HepG2 (cell line): ENCODE data around the gene KATNB1. TPM values are rescaled to one million over a fixed set of nuclear protein-coding genes. Genes with fewer than 3 reads are reported as not detected.

Source experiments
- ARHGAP35 ChIP-seq: sonication (generic); formaldehyde crosslinking; IDR thresholded peaks from 2 replicates; pipeline ENCODE4 v1.9.0; 2022; ENCODE audit warnings: mild to moderate bottlenecking, inconsistent platforms, moderate library complexity, missing genetic modification reagents, borderline replicate concordance
- ARNT2 ChIP-seq: sonication (generic); formaldehyde crosslinking; IDR thresholded peaks from 2 replicates; pipeline ENCODE4 v1.8.0; 2022; ENCODE audit warnings: mild to moderate bottlenecking, low read depth, missing genetic modification reagents, moderate library complexity
- ELF3 ChIP-seq: IDR thresholded peaks from 2 replicates; pipeline ENCODE4 v1.6.1; 2016; ENCODE audit warnings: missing genetic modification reagents, missing compliant biosample characterization
- JDP2 ChIP-seq: sonication (generic); formaldehyde crosslinking; IDR thresholded peaks from 2 replicates; pipeline ENCODE4 v1.8.1; 2022; ENCODE audit warnings: missing genetic modification reagents, borderline replicate concordance
- KDM5A ChIP-seq: fragments of 200-600 bp; sonication (generic); IDR thresholded peaks from 2 replicates; pipeline ENCODE4 v1.7.0; 2018; ENCODE audit warnings: antibody characterized with exemption, mild to moderate bottlenecking, low read length, borderline replicate concordance
- KLF16 ChIP-seq, 2 experiments: sonication (generic) in 1 of 2; formaldehyde crosslinking in 1 of 2; IDR thresholded peaks; 2 replicates each; pipeline versions ENCODE4 v1.6.1 to v1.8.0; 2016 to 2023; ENCODE audit warnings: missing genetic modification reagents in 2 of 2, missing compliant biosample characterization in 1 of 2
- NCOA1 ChIP-seq: sonication (generic); formaldehyde crosslinking; IDR thresholded peaks from 2 replicates; pipeline ENCODE4 v1.9.0; 2021; ENCODE audit warnings: missing genetic modification reagents
- NCOA2 ChIP-seq: sonication (generic); formaldehyde crosslinking; IDR thresholded peaks from 2 replicates; pipeline ENCODE4 v1.8.0; 2022; ENCODE audit warnings: inconsistent platforms
- NR2F2 ChIP-seq: IDR thresholded peaks from 2 replicates; pipeline ENCODE4 v1.6.1; 2012; ENCODE audit warnings: low read depth, inconsistent platforms, borderline replicate concordance
- PRMT3 ChIP-seq: sonication (generic); formaldehyde crosslinking; IDR thresholded peaks from 2 replicates; pipeline ENCODE4 v1.8.1; 2022; ENCODE audit warnings: low read depth, mild to moderate bottlenecking, moderate library complexity, missing genetic modification reagents, borderline replicate concordance
- RCOR2 ChIP-seq: IDR thresholded peaks from 2 replicates; pipeline ENCODE4 v1.6.1; 2016; ENCODE audit warnings: missing biosample characterization, missing genetic modification reagents
- ZFP36 ChIP-seq: fragments of 150-350 bp; IDR thresholded peaks from 2 replicates; pipeline ENCODE4 v1.6.1; 2018; ENCODE audit warnings: borderline replicate concordance, low read length, low read depth; ENCODE audit not compliant: partially characterized antibody
- ZNF552 ChIP-seq: sonication (generic); formaldehyde crosslinking; IDR thresholded peaks from 2 replicates; pipeline ENCODE4 v1.9.0; 2022; ENCODE audit warnings: missing genetic modification reagents, mild to moderate bottlenecking, borderline replicate concordance
- ZNF619 ChIP-seq: sonication (generic); formaldehyde crosslinking; IDR thresholded peaks from 2 replicates; pipeline ENCODE4 v1.4.0; 2020; ENCODE audit warnings: mild to moderate bottlenecking, missing genetic modification reagents
- ZNF687 ChIP-seq: sonication (generic); formaldehyde crosslinking; IDR thresholded peaks from 2 replicates; pipeline ENCODE4 v1.5.1; 2020; ENCODE audit warnings: mild to moderate bottlenecking, missing genetic modification reagents, moderate library complexity
- ZNF841 ChIP-seq: sonication (generic); formaldehyde crosslinking; IDR thresholded peaks from 2 replicates; pipeline ENCODE4 v1.8.1; 2023; ENCODE audit warnings: missing genetic modification reagents, borderline replicate concordance
- ZSCAN5A ChIP-seq: sonication (generic); formaldehyde crosslinking; IDR thresholded peaks from 2 replicates; pipeline ENCODE4 v1.8.0; 2022; ENCODE audit warnings: mild to moderate bottlenecking, missing genetic modification reagents, borderline replicate concordance
- polyA plus RNA-seq, 8 experiments: library from polyadenylated mRNA; depleted of rRNA in 3 of 8; stranded (reverse) in 7 of 8; unstranded in 1 of 8; fragments of >200 nt; fragmentation: Illumina TruSeq in 4 of 8; extraction: Trizol in 4 of 8; gene quantifications; 2 replicates each; pipeline versions ENCODE4 v1.2.1 to v1.2.3, GENCODE V29; 2011 to 2016; ENCODE audit warnings: low read depth in 4 of 8, missing spikeins in 1 of 8, mixed read lengths in 1 of 8; ENCODE audit not compliant: insufficient read depth in 1 of 8
- total RNA-seq, 5 experiments: library from RNA; depleted of rRNA; stranded (reverse); fragments of >200 nt; fragmentation: Illumina TruSeq; extraction: Trizol; gene quantifications; 2 replicates each; pipeline ENCODE4 v1.2.3, GENCODE V29; 2016; ENCODE audit warnings: low read depth in 1 of 5
- TF ChIP-seq, protein P1 (sequence below): sonication (generic); formaldehyde crosslinking; IDR thresholded peaks from 2 replicates; pipeline ENCODE4 v1.5.1; 2020; ENCODE audit warnings: mild to moderate bottlenecking, missing genetic modification reagents

Gene KATNB1
- total and polyA plus RNA-seq, 2 of the 13 experiments (the other 11 are each of a cell fraction or from before 2014, with no cell fraction given): 31.5 to 43.5 TPM

GRCh38 chr16:57797526-57798266 is 62.1 kb downstream of the KATNB1 start (continued):
- TF ChIP-seq ARHGAP35 (peak; percentile 18; the same call in 1 of the 2 replicates), ZFP36 (no peak), NCOA1 (CRISPR knock-in tag) (peak; percentile 97), KLF16 (CRISPR knock-in tag; IDR thresholded peaks at IDR 0.05) (no peak; a peak in 1 of 4 replicates), RCOR2 (no peak), JDP2 (no peak), ZNF552 (CRISPR knock-in tag) (no peak; the same call in 1 of the 2 replicates), PRMT3 (CRISPR knock-in tag) (no peak), ZNF841 (CRISPR knock-in tag) (no peak), NCOA2 (CRISPR knock-in tag) (peak; percentile 47; the same call in 1 of the 2 replicates), ZNF687 (CRISPR knock-in tag) (peak; percentile 98), ZNF619 (CRISPR knock-in tag) (peak; percentile 46; the same call in 1 of the 2 replicates), NR2F2 (0 out of 2 replicates have a peak, but pooled peaks have one; percentile 13), ELF3 (CRISPR knock-in tag) (peak; percentile 64), ARNT2 (CRISPR knock-in tag) (peak; percentile 64), ZSCAN5A (CRISPR knock-in tag) (peak; percentile 46; the same call in 1 of the 2 replicates), KDM5A (peak; percentile 30; the same call in 1 of the 2 replicates)
- TF ChIP-seq, protein P1, sequence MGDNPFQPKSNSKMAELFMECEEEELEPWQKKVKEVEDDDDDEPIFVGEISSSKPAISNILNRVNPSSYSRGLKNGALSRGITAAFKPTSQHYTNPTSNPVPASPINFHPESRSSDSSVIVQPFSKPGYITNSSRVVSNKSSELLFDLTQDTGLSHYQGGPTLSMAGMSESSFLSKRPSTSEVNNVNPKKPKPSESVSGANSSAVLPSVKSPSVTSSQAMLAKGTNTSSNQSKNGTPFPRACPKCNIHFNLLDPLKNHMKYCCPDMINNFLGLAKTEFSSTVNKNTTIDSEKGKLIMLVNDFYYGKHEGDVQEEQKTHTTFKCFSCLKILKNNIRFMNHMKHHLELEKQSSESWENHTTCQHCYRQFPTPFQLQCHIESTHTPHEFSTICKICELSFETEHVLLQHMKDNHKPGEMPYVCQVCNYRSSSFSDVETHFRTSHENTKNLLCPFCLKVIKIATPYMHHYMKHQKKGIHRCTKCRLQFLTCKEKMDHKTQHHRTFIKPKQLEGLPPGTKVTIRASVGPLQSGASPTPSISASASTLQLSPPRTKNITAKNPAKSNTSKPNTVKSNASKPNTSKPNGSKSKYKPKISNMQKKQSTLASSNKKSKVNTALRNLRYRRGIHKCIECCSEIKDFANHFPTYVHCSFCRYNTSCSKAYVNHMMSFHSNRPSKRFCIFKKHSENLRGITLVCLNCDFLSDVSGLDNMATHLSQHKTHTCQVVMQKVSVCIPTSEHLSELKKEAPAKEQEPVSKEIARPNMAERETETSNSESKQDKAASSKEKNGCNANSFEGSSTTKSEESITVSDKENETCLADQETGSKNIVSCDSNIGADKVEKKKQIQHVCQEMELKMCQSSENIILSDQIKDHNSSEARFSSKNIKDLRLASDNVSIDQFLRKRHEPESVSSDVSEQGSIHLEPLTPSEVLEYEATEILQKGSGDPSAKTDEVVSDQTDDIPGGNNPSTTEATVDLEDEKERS (CRISPR knock-in tag): peak; percentile 21; the same call in 1 of the 2 replicates
